Spleen (tissue), 11 donors: ENCODE measurements around the gene ACCSL. TPM values are rescaled to one million over a fixed set of nuclear protein-coding genes. Genes with fewer than 3 reads are reported as not detected.

ENCODE experiments used
- DNase-seq: peaks from one replicate; pipeline ENCODE4 v3.0.0-alpha.2; 2020
- H3K27ac ChIP-seq, 8 donors: fragments of 200-600 bp; sonication (generic) in 7 of 8; 1 replicate in 4 of 8; 2 replicates in 4 of 8; pipeline versions ENCODE4 v1.5.0 to v1.8.0; 2016 to 2021; ENCODE audit warnings: inconsistent platforms in 4 of 8, mild to moderate bottlenecking in 4 of 8, moderate library complexity in 1 of 8
- H3K27me3 ChIP-seq, 7 donors: fragments of 200-600 bp; sonication (generic) in 6 of 7; replicated peaks in 1 of 7; 1 replicate in 4 of 7; 2 replicates in 3 of 7; pipeline versions ENCODE4 v1.5.0 to v1.8.0; 2016 to 2021; ENCODE audit warnings: inconsistent platforms in 3 of 7, mild to moderate bottlenecking in 1 of 7
- H3K36me3 ChIP-seq, 6 donors: fragments of 200-600 bp; sonication (generic) in 5 of 6; 1 replicate in 4 of 6; 2 replicates in 2 of 6; pipeline versions ENCODE4 v1.5.0 to v1.8.0; 2016 to 2021; ENCODE audit warnings: inconsistent platforms in 2 of 6
- H3K4me1 ChIP-seq, 6 donors: fragments of 200-600 bp; sonication (generic) in 5 of 6; 1 replicate in 3 of 6; 2 replicates in 3 of 6; pipeline versions ENCODE4 v1.5.0 to v1.8.0; 2016 to 2021; ENCODE audit warnings: inconsistent platforms in 3 of 6
- H3K4me3 ChIP-seq, 8 donors: fragments of 200-600 bp; sonication (generic) in 7 of 8; 1 replicate in 4 of 8; 2 replicates in 4 of 8; pipeline versions ENCODE4 v1.5.0 to v1.8.0; 2016 to 2021; ENCODE audit warnings: inconsistent platforms in 4 of 8, mild to moderate bottlenecking in 4 of 8, moderate library complexity in 2 of 8
- H3K9me3 ChIP-seq, 8 donors: fragments of 200-600 bp; sonication (generic) in 7 of 8; 1 replicate in 4 of 8; 2 replicates in 4 of 8; pipeline versions ENCODE4 v1.5.0 to v1.8.0; 2016 to 2021; ENCODE audit warnings: inconsistent platforms in 4 of 8
- POLR2A ChIP-seq, 3 donors: fragments of 450-650 bp; IDR thresholded peaks; one replicate each; pipeline ENCODE4 v1.5.1; 2017; ENCODE audit warnings: antibody characterized with exemption in 3 of 3, mild to moderate bottlenecking in 1 of 3
- POLR2AphosphoS5 ChIP-seq, 3 donors: sonication (generic); formaldehyde crosslinking; IDR thresholded peaks; one replicate each; pipeline ENCODE4 v1.5.1; 2017; ENCODE audit warnings: antibody characterized with exemption in 3 of 3
- WGBS, 5 donors: extraction: QIAGEN DNeasy Blood & Tissue Kit in 3 of 5; methylation state at CpG; one replicate each; pipeline versions ENCODE4 v1.1.5 to v1.1.7; 2013 to 2018; 5-methylcytosine and 5-hydroxymethylcytosine counted together
- intact Hi-C: fragments of 100-400 bp; cut with DNase I; formaldehyde crosslinking; loops from one replicate; pipeline ENCODE4 v1.15.0; 2023; ENCODE audit warnings: low total_unique reads
- polyA plus RNA-seq, 3 donors: library from polyadenylated mRNA; stranded (reverse); fragments of 200-250 nt; gene quantifications; one replicate each; pipeline ENCODE4 v1.2.1, GENCODE V29; 2013
- total RNA-seq, 7 donors: library from RNA; depleted of rRNA in 3 of 7; stranded (reverse); fragments of >200 nt in 3 of 7; fragmentation: NEBNext Ultra II Directional in 4 of 7; extraction: Animal tissue kit (Norgen Biotek cat#: 25700) in 4 of 7; gene quantifications; one replicate each; pipeline versions ENCODE4 v1.1.0 to v1.2.1, GENCODE V29; 2016 to 2021
- TF ChIP-seq, protein P1 (sequence below), 11 experiments: fragments of 200-600 bp in 7 of 11; fragments of 450-650 bp in 4 of 11; sonication (generic) in 4 of 11; IDR thresholded peaks in 8 of 11; conservative IDR thresholded peaks in 3 of 11; 1 replicate in 7 of 11; 2 replicates in 4 of 11; pipeline versions ENCODE4 v1.4.0 to v1.8.0; 2016 to 2021; ENCODE audit warnings: antibody characterized with exemption in 11 of 11, inconsistent platforms in 4 of 11, mild to moderate bottlenecking in 1 of 11
- donor health status: healthy with polysubstance abuse.
- donor health status: DM: no; HTN: no; CAD: no; lungs with moderate emphysema.
- donor health status: DM: no; HTN: no; CAD: no.
- donor health status: Bipolar disorder and iron deficiency.
- donor health status: healthy.
- donor health status: DM: no; HTN: no; CAD: no.
- donor health status: DM: yes; HTN: yes; CAD: no.

ACCSL gene
- total and polyA plus RNA-seq, 10 donors: 0.19 to 0.23 (median 0.20) TPM; not detected in 7

DNA sequence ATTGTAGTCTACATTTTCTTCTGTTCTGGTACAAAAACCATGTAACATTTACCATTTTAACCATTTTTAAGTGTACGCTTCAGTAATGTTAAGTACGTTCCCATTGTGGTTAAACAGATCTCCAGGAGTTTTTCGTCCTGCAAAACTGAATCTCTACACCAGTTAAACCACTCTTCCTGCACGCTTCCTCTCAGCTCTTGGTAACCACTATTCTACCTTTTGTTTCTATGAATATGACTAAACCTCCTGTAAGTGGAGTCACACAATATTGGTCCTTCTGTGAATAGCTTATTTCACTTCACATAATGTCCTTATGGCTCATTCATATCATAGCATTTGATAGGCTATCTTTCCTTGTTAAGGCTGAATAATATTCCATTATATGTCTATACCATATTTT is 40.6 kb downstream of the ACCSL start:
- Histone ChIP-seq H3K36me3 (peaks cover 0 to 23% (median 10%) of the 10 kb centered on the region in 6 donors), H3K27me3 (no peaks in the 10 kb centered on the region), H3K9me3 (peaks cover 0 to 13% (median 7%) of the 10 kb centered on the region in 8 donors), H3K27ac (no peak overlapping the region), H3K4me3 (no peak overlapping the region), H3K4me1 (no peaks in the 10 kb centered on the region)
- 55 to 74% (median 60%) methylated on average over 4 of the region's 4 CpGs for WGBS, 5 donors
- TF ChIP-seq POLR2AphosphoS5 (IDR thresholded peaks at IDR 0.05) (no peak), POLR2A (IDR thresholded peaks at IDR 0.05) (no peak)
- TF ChIP-seq, protein P1, sequence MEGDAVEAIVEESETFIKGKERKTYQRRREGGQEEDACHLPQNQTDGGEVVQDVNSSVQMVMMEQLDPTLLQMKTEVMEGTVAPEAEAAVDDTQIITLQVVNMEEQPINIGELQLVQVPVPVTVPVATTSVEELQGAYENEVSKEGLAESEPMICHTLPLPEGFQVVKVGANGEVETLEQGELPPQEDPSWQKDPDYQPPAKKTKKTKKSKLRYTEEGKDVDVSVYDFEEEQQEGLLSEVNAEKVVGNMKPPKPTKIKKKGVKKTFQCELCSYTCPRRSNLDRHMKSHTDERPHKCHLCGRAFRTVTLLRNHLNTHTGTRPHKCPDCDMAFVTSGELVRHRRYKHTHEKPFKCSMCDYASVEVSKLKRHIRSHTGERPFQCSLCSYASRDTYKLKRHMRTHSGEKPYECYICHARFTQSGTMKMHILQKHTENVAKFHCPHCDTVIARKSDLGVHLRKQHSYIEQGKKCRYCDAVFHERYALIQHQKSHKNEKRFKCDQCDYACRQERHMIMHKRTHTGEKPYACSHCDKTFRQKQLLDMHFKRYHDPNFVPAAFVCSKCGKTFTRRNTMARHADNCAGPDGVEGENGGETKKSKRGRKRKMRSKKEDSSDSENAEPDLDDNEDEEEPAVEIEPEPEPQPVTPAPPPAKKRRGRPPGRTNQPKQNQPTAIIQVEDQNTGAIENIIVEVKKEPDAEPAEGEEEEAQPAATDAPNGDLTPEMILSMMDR (IDR thresholded peaks at IDR 0.05 in 8 of 11, conservative IDR thresholded peaks at IDR 0.05 in 3 of 11): no peak
- no peak for DNase-seq
- intact Hi-C loops: no loop called here

DNA sequence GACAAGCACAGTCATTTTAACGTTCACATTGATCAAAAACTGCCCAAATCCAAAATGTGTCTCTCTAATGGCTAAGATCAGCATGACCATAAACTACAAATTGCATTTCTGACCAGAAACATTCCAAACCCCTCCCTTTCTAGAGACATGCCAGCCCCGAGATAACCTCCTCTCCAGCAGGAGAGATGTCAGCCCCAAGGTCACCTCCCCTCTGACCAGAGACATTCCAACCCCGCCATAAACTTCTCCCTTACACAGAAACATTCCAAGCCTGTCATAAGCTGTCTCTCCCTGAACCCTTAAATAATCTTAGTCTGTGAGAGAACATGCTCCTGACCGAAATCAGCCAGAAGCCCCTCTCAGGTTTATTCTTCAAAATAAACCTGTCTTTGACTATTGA is 41.1 kb downstream of the ACCSL start:
- TF ChIP-seq POLR2AphosphoS5 (IDR thresholded peaks at IDR 0.05): no peak
- no peak for TF ChIP-seq POLR2A (IDR thresholded peaks at IDR 0.05)
- TF ChIP-seq, protein P1 (IDR thresholded peaks at IDR 0.05 in 8 of 11, conservative IDR thresholded peaks at IDR 0.05 in 3 of 11): no peak
- H3K27ac ChIP-seq: no peak overlapping the region
- WGBS, 5 donors: 84 to 91% (median 90%) methylated on average over 4 of the region's 4 CpGs
- DNase-seq: no peak
- H3K27me3 ChIP-seq: no peaks in the 10 kb centered on the region
- H3K4me1 ChIP-seq: peaks cover 0 to under 1% (median 0%) of the 10 kb centered on the region in 6 donors
- intact Hi-C loops: no loop called here
- H3K4me3 ChIP-seq: no peak overlapping the region
- H3K9me3 ChIP-seq: peaks cover 0 to 13% (median 7%) of the 10 kb centered on the region in 8 donors
- peaks cover 0 to 18% (median 6%) of the 10 kb centered on the region in 6 donors for H3K36me3 ChIP-seq

DNA sequence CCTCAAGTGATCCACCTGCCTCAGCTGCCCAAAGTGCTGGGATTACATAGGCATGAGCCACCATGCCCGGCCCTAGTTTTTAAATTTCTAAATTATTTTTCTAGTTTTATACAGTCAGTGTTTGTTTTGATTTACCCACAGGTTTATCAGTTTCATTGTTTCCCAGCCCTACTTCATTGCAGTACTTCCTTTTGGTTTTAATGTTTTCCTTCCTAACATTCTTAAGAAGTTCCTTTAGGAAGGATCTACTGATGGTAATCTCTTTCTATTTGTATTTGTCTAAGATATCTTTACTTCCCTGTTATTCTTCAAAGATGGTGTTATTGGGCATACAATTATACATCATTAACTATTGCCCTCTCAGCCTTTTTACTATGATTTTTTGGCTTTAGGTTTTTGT is 42.8 kb downstream of the ACCSL start:
- H3K4me3 ChIP-seq: no peak overlapping the region
- H3K27me3 ChIP-seq: no peaks in the 10 kb centered on the region
- intact Hi-C loops: no loop called here
- TF ChIP-seq POLR2AphosphoS5 (IDR thresholded peaks at IDR 0.05): no peak
- TF ChIP-seq, protein P1 (IDR thresholded peaks at IDR 0.05 in 8 of 11, conservative IDR thresholded peaks at IDR 0.05 in 3 of 11): no peak
- no peak for TF ChIP-seq POLR2A (IDR thresholded peaks at IDR 0.05)
- H3K27ac ChIP-seq: no peak overlapping the region
- H3K9me3 ChIP-seq: peaks cover 0 to 2% (median 0%) of the 10 kb centered on the region in 8 donors
- no peak for DNase-seq
- 64 to 86% (median 74%) methylated on average over 1 of the region's 1 CpG for WGBS, 5 donors
- H3K4me1 ChIP-seq: peaks cover 6 to 17% (median 15%) of the 10 kb centered on the region in 6 donors
- H3K36me3 ChIP-seq: peaks cover 0 to 7% (median 2%) of the 10 kb centered on the region in 6 donors

DNA sequence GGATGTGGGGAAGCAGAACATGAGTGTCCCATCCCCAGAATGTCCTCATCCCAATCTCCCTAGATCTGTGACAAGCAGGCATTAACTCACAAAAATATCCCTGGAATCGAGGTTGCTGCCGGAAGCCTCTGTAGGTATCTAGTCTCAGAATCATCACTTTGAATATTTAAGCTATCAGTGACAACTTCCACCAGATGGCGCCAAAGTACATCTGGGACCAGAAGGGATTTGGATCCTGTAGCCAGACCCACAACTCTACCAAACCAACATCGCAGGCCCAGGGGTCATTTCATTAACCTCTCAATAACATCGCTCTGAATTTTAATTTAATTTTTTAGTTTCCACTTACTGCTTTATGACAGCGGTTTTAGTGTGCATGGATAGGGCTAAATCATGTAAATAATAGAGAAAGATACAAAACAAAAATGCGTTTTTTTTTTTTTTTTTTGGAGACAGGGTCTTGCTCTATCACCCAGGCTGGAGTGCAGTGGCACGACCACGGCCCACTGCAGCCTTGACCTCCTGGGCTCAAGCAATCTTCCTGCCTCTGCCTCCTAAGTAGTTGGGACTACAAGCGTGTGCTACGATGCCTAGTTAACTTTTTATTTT is 46.6 kb downstream of the ACCSL start:
- H3K27me3 ChIP-seq: no peaks in the 10 kb centered on the region
- peak; percentile 85 for DNase-seq
- 27 to 31% (median 27%) methylated on average over 11 of the region's 11 CpGs for WGBS, 5 donors
- H3K4me1 ChIP-seq: peaks cover 6 to 40% (median 28%) of the 10 kb centered on the region in 6 donors
- H3K36me3 ChIP-seq: peaks cover 0 to 6% (median 0%) of the 10 kb centered on the region in 6 donors
- H3K9me3 ChIP-seq: no peaks in the 10 kb centered on the region
- H3K27ac ChIP-seq: no peak overlapping the region
- intact Hi-C loops: no loop called here
- no peak overlapping the region for H3K4me3 ChIP-seq
- TF ChIP-seq POLR2A (IDR thresholded peaks at IDR 0.05) (no peak), POLR2AphosphoS5 (IDR thresholded peaks at IDR 0.05) (no peak)
- TF ChIP-seq, protein P1 (IDR thresholded peaks at IDR 0.05 in 8 of 11, conservative IDR thresholded peaks at IDR 0.05 in 3 of 11): peak; percentile 19 to 78 (median 65)
